ENCODE results near the gene TNS4.

TNS4 gene

GRCh38 chr17:40467281-40467867 is 34.0 kb downstream of the TNS4 start:
- ChIA-PET POLR2A (no interaction called here), CTCF (interaction anchor here (1.1 to 1.7 kb wide), 2 partner anchors 9 to 12 kb away, joined by 3 to 4 read pairs; no protein-coding TSS in a partner anchor)
- DNase-seq (ENCODE audit: extremely low spot score), result no peak
- TF ChIP-seq CTCF (IDR thresholded peaks at IDR 0.05; ENCODE audit: control extremely low read depth, extremely low read depth, low read depth, missing control alignments), result no peak

DNA sequence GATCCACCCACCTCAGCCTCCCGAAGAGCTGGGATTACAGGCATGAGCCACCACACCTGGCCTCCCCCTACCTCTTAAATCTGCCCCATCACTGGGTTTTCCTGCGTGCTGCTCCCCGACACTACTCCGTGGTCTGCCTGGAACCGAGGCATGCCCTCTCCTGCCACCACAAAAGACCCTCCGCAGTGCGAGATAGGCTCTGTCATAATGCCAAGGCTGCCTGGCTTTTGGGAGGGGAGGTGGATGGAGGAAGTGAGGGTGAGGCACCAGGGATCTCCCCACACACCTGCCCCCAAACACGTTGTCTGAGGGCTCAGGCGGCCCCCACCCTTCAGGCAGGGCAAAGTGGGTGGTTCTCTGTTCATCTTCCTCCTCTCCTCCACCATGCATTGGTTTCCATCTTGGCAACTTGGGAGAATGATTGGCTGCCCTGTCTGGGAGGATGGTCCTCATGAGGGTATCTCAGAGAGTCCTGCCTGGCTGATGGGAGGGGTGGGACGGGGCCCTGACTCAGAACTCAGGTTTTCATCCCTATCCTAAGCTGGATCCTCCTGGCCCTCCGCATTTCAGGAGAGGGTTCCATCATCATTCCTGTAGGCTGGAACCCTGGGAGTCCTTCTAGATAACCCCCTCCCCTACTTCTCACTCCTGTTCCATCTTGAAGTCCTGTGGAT is 35.0 kb downstream of the TNS4 start:
- no peak for TF ChIP-seq CTCF (IDR thresholded peaks at IDR 0.05; ENCODE audit: control extremely low read depth, extremely low read depth, low read depth, missing control alignments)
- ChIA-PET CTCF (interaction anchor here (1.2 to 2.0 kb wide), 3 partner anchors 10 to 67 kb away, joined by 3 to 9 read pairs (median 4); no protein-coding TSS in a partner anchor), POLR2A (no interaction called here)
- DNase-seq (ENCODE audit: extremely low spot score), result no peak

- ChIA-PET POLR2A (no interaction called here), CTCF (interaction anchor here (0.7 to 2.0 kb wide), 4 partner anchors 9 to 17 kb away, joined by 3 to 9 read pairs (median 4); no protein-coding TSS in a partner anchor)
- no peak for TF ChIP-seq CTCF (IDR thresholded peaks at IDR 0.05; ENCODE audit: control extremely low read depth, extremely low read depth, low read depth, missing control alignments)
- DNase-seq (ENCODE audit: extremely low spot score), result no peak
These were observed 37.0 kb downstream of the TNS4 start for GRCh38 chr17:40464392-40464855.

GRCh38 chr17:40463122-40463550 is 38.3 kb downstream of the TNS4 start:
- TF ChIP-seq CTCF (IDR thresholded peaks at IDR 0.05; ENCODE audit: control extremely low read depth, extremely low read depth, low read depth, missing control alignments), result no peak
- CTCF ChIA-PET, result interaction anchor here (0.8 kb wide), 1 partner anchor 12 kb away, joined by 3 read pairs; no protein-coding TSS in a partner anchor
- no peak for DNase-seq (ENCODE audit: extremely low spot score)
- POLR2A ChIA-PET, result no interaction called here

DNA sequence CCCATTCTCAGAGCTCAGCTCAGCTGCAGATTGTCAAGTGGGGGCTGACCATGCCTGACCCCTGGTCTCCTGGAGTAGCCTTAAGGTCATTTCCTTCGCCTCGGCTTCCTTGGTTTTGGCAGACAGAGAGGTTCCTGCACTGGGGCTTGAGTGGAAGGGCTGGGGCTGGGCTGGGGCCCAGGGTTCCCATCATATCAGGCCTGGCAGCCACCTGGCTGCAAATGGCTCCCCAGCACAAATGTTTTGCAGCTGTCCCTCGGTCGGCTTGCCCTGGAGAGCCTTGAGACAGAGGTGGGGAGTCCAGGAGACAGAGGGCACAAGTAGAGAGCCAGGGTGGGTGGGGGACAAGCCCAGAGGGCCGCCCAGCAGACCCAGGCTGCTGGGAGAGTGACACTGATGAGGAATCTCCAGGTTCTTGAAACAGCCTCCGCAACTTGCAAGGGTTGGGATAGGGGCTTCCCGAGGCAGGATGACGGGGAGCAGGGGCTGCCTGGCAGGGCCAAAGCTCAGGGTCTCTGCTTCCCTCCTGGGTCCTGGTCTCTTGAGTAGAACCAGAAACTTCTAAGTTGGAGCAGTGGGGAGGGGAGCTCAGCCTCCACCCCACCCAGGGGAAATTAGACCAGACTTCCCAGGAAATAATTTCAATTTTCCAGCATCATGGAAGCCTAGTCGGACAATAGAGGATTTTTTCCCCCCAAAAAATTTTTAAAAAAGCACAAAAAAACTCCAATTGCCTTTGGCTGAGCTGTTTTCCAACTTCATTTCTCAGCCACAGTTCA is 38.9 kb downstream of the TNS4 start:
- no peak for TF ChIP-seq CTCF (IDR thresholded peaks at IDR 0.05; ENCODE audit: control extremely low read depth, extremely low read depth, low read depth, missing control alignments)
- ChIA-PET CTCF (interaction anchor here (0.8 to 1.3 kb wide), 3 partner anchors 9 to 13 kb away, joined by 3 to 4 read pairs (median 3); no protein-coding TSS in a partner anchor), POLR2A (interaction anchor here (0.5 kb wide), 1 partner anchor 103 kb away, joined by 3 read pairs; no protein-coding TSS in a partner anchor)
- DNase-seq (ENCODE audit: extremely low spot score), result no peak

GRCh38 chr17:40461732-40462342 is 39.6 kb downstream of the TNS4 start:
- ChIA-PET POLR2A (interaction anchor here (0.5 kb wide), 1 partner anchor 103 kb away, joined by 3 read pairs; no protein-coding TSS in a partner anchor), CTCF (interaction anchor here (1.0 to 1.3 kb wide), 2 partner anchors 10 to 11 kb away, joined by 3 to 4 read pairs; no protein-coding TSS in a partner anchor)
- no peak for TF ChIP-seq CTCF (IDR thresholded peaks at IDR 0.05; ENCODE audit: control extremely low read depth, extremely low read depth, low read depth, missing control alignments)
- DNase-seq (ENCODE audit: extremely low spot score), result no peak
